SK-N-SH (cell line): ENCODE measurements around the gene PLAU. TPM values are rescaled to one million over a fixed set of nuclear protein-coding genes. Genes with fewer than 3 reads are reported as not detected.

Source experiments
- CTCF ChIA-PET: fragments of 300-600, 350-600 bp; formaldehyde crosslinking; extraction: SDS; loops from one replicate; lab custom pipeline; 2021; lab: Yijun Ruan, JAX
- POLR2A ChIA-PET: fragments of 350-600 bp; sonication (Branson Sonifier 250); formaldehyde crosslinking; extraction: SDS; loops from one replicate; lab custom pipeline; 2020; ENCODE audit warnings: antibody characterized with exemption, inconsistent platforms; lab: Yijun Ruan, JAX
- DNase-seq: peaks from one replicate; pipeline ENCODE4 v3.0.0; 2012
- H2AFZ ChIP-seq: fragments of 200-600 bp; sonication (generic); 2 replicates; pipeline ENCODE4 v1.8.1; 2016; ENCODE audit warnings: antibody characterized with exemption, mild to moderate bottlenecking, low read depth
- H3F3A ChIP-seq: fragments of 200-600 bp; sonication (generic); replicated peaks from 2 replicates; pipeline ENCODE3; 2016; ENCODE audit warnings: antibody characterized with exemption, mild to moderate bottlenecking; ENCODE audit not compliant: insufficient read depth
- H3K27ac ChIP-seq, 2 experiments: fragments of 200-500 bp in 1 of 2; fragments of 200-600 bp in 1 of 2; sonication (Bioruptor generic) in 1 of 2; sonication (generic), shearing (Covaris generic) in 1 of 2; 2 replicates each; pipeline versions ENCODE4 v1.5.1 to v1.6.1; 2014 to 2016; ENCODE audit warnings: low read depth in 2 of 2, inconsistent platforms in 1 of 2, low read length in 1 of 2, mild to moderate bottlenecking in 1 of 2, mixed read lengths in 1 of 2
- H3K27me3 ChIP-seq: fragments of 200-600 bp; sonication (generic), shearing (Covaris generic); 2 replicates; pipeline ENCODE4 v1.6.1; 2016; ENCODE audit warnings: mixed run types; ENCODE audit not compliant: insufficient read depth
- H3K36me3 ChIP-seq, 2 experiments: fragments of 200-500 bp in 1 of 2; fragments of 200-600 bp in 1 of 2; sonication (Bioruptor generic) in 1 of 2; sonication (generic) in 1 of 2; replicated peaks in 1 of 2; 2 replicates each; pipeline versions ENCODE3 to v1.5.1; 2014 to 2016; ENCODE audit warnings: low read length in 1 of 2, mild to moderate bottlenecking in 1 of 2; ENCODE audit not compliant: insufficient read depth in 2 of 2, control insufficient read depth in 1 of 2
- H3K4me1 ChIP-seq, 2 experiments: fragments of 200-500 bp in 1 of 2; fragments of 200-600 bp in 1 of 2; sonication (Bioruptor generic) in 1 of 2; sonication (generic), shearing (Covaris generic) in 1 of 2; 2 replicates each; pipeline versions ENCODE4 v1.5.1 to v1.6.1; 2014 to 2016; ENCODE audit warnings: low read depth in 1 of 2, low read length in 1 of 2, mixed run types in 1 of 2; ENCODE audit not compliant: insufficient read depth in 2 of 2, control insufficient read depth in 1 of 2
- H3K4me2 ChIP-seq: fragments of 200-600 bp; sonication (generic), shearing (Covaris generic); 2 replicates; pipeline ENCODE4 v1.6.1; 2017; ENCODE audit warnings: mixed run types
- H3K4me3 ChIP-seq, 2 experiments: fragments of 200-500 bp in 1 of 2; fragments of 200-600 bp in 1 of 2; sonication (Bioruptor generic) in 1 of 2; sonication (generic), shearing (Covaris generic) in 1 of 2; 2 replicates each; pipeline versions ENCODE4 v1.5.1 to v1.8.1; 2014 to 2016; ENCODE audit warnings: low read depth in 2 of 2, inconsistent platforms in 1 of 2, low read length in 1 of 2, mild to moderate bottlenecking in 1 of 2, mixed read lengths in 1 of 2, moderate library complexity in 1 of 2
- H3K79me2 ChIP-seq: fragments of 200-600 bp; sonication (generic); 2 replicates; pipeline ENCODE4 v1.8.1; 2017; ENCODE audit warnings: mild to moderate bottlenecking; ENCODE audit not compliant: insufficient read depth
- H3K9ac ChIP-seq: fragments of 200-600 bp; sonication (generic); 2 replicates; pipeline ENCODE4 v1.6.1; 2017; ENCODE audit warnings: mixed run types
- H3K9me2 ChIP-seq: fragments of 200-600 bp; sonication (generic); 2 replicates; pipeline ENCODE4 v1.6.1; 2017; ENCODE audit warnings: mixed run types
- H3K9me3 ChIP-seq: fragments of 200-600 bp; sonication (generic); 2 replicates; pipeline ENCODE4 v1.6.1; 2017; ENCODE audit warnings: mixed run types, mild to moderate bottlenecking, moderate library complexity
- H4K20me1 ChIP-seq: fragments of 200-600 bp; sonication (generic); 2 replicates; pipeline ENCODE4 v1.6.1; 2017; ENCODE audit warnings: mild to moderate bottlenecking, mixed run types; ENCODE audit not compliant: insufficient read depth
- CHD2 ChIP-seq: fragments of 150-350 bp; IDR thresholded peaks from 2 replicates; pipeline ENCODE4 v1.6.1; 2018; ENCODE audit warnings: low read length; ENCODE audit not compliant: partially characterized antibody
- ELF1 ChIP-seq: IDR thresholded peaks from 2 replicates; pipeline ENCODE4 v1.4.0; 2012
- FOXM1 ChIP-seq: IDR thresholded peaks from 2 replicates; pipeline ENCODE4 v1.4.0; 2012; ENCODE audit warnings: low read depth, mild to moderate bottlenecking
- GABPA ChIP-seq: IDR thresholded peaks from 2 replicates; pipeline ENCODE4 v1.4.0; 2012; ENCODE audit warnings: low read depth, mild to moderate bottlenecking
- JUND ChIP-seq: IDR thresholded peaks from 2 replicates; pipeline ENCODE4 v1.4.0; 2012
- MXI1 ChIP-seq: IDR thresholded peaks from 2 replicates; pipeline ENCODE4 v1.6.1; 2012; ENCODE audit warnings: mild to moderate bottlenecking, low read depth, low read length, improper control_type of control experiment
- NFIC ChIP-seq: IDR thresholded peaks from 2 replicates; pipeline ENCODE4 v1.4.0; 2012; ENCODE audit warnings: borderline replicate concordance
- NRF1 ChIP-seq: IDR thresholded peaks from 2 replicates; pipeline ENCODE4 v1.6.1; 2012; ENCODE audit warnings: low read depth, mild to moderate bottlenecking, low read length
- POLR2AphosphoS5 ChIP-seq: IDR thresholded peaks from 2 replicates; pipeline ENCODE4 v1.6.1; 2012; ENCODE audit warnings: low read depth, low read length
- RAD21 ChIP-seq: IDR thresholded peaks from 2 replicates; pipeline ENCODE4 v1.6.1; 2012; ENCODE audit warnings: mild to moderate bottlenecking, low read length
- RFX5 ChIP-seq: IDR thresholded peaks from 2 replicates; pipeline ENCODE4 v1.6.1; 2012; ENCODE audit warnings: mild to moderate bottlenecking, improper control_type of control experiment, low read length
- RXRA ChIP-seq: IDR thresholded peaks from 2 replicates; pipeline ENCODE4 v1.4.0; 2012; ENCODE audit warnings: low read depth, mild to moderate bottlenecking, borderline replicate concordance
- SMC3 ChIP-seq: IDR thresholded peaks from 2 replicates; pipeline ENCODE4 v1.6.1; 2012; ENCODE audit warnings: low read depth, low read length, improper control_type of control experiment
- TAF1 ChIP-seq: IDR thresholded peaks from 2 replicates; pipeline ENCODE4 v1.6.1; 2012; ENCODE audit warnings: low read depth, mild to moderate bottlenecking, low read length, moderate library complexity, borderline replicate concordance
- YY1 ChIP-seq: IDR thresholded peaks from 2 replicates; pipeline ENCODE4 v1.4.0; 2012; ENCODE audit warnings: low read depth, mild to moderate bottlenecking
- WGBS: methylation state at CpG from one replicate; pipeline ENCODE4 v1.1.6; 2017; ENCODE audit warnings: low lambda C conversion rate; 5-methylcytosine and 5-hydroxymethylcytosine counted together
- polyA plus RNA-seq, 3 experiments: library from polyadenylated mRNA; depleted of rRNA; stranded (reverse); fragments of >200 nt; gene quantifications; 2 replicates each; pipeline ENCODE4 v1.2.3, GENCODE V29; 2012
- TF ChIP-seq, protein P1 (sequence below): IDR thresholded peaks from 2 replicates; pipeline ENCODE4; 2012
- TF ChIP-seq, protein P2 (sequence below): IDR thresholded peaks from 2 replicates; pipeline ENCODE4 v1.4.0; 2012; ENCODE audit warnings: low read depth
- TF ChIP-seq, protein P3 (sequence below): fragments of 150-350 bp; IDR thresholded peaks from 2 replicates; pipeline ENCODE4 v1.6.1; 2016; ENCODE audit warnings: mild to moderate bottlenecking, low read depth, low read length
- TF ChIP-seq, protein P4 (sequence below): IDR thresholded peaks from 2 replicates; pipeline ENCODE4 v1.4.0; 2012; ENCODE audit warnings: low read depth, borderline replicate concordance

The PLAU gene
- polyA plus RNA-seq, 1 of the 3 experiments (the other 2 are of a cell fraction): 200 TPM

DNA sequence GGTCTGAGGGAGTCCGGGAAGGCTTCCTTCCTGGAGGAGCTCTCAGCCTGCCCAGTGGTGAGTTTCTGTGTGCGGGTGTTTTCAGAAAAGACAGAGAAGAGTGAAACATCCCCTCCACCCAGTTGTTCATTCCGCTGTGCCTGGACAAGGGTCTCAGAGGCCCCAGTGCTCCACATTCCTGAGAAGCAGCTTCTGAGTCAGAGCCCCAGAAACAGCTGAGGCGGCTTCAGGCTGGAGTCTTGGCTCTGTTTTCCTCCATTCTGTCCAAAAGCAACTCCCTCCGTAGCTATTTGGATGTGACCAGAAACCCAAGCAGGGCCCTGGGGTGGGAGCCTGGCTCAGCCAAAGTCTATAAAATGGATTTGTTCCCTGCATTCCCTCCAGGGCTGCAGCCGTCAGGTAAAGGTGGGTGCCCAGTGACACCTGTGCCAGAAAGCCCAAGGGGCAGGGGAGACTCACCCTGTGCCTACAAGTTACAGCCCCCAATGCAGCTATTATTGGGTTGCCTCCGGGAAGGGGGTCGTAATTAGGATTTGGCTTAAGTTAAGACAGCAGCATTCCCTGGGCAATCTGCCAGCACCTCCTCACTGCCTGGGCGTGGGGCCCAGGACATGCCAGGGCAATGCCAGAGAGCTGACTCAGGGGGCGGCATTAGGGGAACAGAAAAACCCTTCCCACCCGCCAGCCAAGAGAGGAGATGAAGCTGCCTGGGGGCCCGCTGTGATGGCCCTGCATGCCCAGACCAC, 23.5 kb upstream of the PLAU start (continued):
- TF ChIP-seq TAF1: no peak
- no peak for TF ChIP-seq ELF1
- TF ChIP-seq MXI1: no peak
- TF ChIP-seq CHD2: no peak
- TF ChIP-seq, protein P1, sequence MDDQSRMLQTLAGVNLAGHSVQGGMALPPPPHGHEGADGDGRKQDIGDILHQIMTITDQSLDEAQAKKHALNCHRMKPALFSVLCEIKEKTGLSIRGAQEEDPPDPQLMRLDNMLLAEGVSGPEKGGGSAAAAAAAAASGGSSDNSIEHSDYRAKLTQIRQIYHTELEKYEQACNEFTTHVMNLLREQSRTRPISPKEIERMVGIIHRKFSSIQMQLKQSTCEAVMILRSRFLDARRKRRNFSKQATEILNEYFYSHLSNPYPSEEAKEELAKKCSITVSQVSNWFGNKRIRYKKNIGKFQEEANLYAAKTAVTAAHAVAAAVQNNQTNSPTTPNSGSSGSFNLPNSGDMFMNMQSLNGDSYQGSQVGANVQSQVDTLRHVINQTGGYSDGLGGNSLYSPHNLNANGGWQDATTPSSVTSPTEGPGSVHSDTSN: peak; percentile 74
- TF ChIP-seq JUND: peak; percentile 90
- no peak for TF ChIP-seq GABPA
- TF ChIP-seq RAD21: peak; percentile 1; the same call in 1 of the 2 replicates
- TF ChIP-seq, protein P2, sequence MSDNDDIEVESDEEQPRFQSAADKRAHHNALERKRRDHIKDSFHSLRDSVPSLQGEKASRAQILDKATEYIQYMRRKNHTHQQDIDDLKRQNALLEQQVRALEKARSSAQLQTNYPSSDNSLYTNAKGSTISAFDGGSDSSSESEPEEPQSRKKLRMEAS: peak; percentile 78
- TF ChIP-seq SMC3: peak; percentile 6; the same call in 1 of the 2 replicates
- peak; percentile 99 for TF ChIP-seq NFIC
- no peak for TF ChIP-seq RFX5
- TF ChIP-seq FOXM1: peak; percentile 74
- TF ChIP-seq YY1: peak; percentile 8; the same call in 1 of the 2 replicates

DNA sequence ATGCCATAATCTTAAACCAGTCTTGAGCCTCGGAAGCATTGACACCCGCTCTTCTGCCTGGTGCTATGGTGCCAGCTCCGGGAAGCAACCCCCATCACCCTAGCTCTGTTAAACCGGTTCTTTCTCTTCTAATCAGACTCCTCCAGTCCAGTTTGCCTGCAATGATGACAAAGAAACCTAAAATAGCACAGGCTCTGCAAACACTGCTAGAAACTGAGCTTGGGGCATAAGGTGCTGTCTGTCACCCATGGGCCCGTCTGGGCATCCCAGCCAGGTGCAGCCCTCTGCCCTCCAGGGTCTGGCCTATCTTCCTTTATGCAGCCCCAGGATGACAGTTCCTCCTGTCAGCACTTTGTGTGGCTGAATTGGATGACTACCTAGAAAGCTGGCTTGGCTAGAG, 22.4 kb upstream of the PLAU start:
- Histone ChIP-seq H3K9ac (peak overlapping the region; percentile 71; the same call in 1 of the 2 replicates), H3F3A (peaks cover 27% of the 10 kb centered on the region), H4K20me1 (no peaks in the 10 kb centered on the region), H2AFZ (peak overlapping the region; percentile 37; the same call in 1 of the 2 replicates), H3K9me3 (no peaks in the 10 kb centered on the region), H3K4me2 (peak overlapping the region; percentile 89; the same call in 1 of the 2 replicates), H3K27me3 (no peaks in the 10 kb centered on the region), H3K27ac (peak overlapping the region; percentile 84 to 98), H3K9me2 (no peaks in the 10 kb centered on the region), H3K36me3 (no peaks in the 10 kb centered on the region), H3K4me1 (peaks cover 22 to 31% of the 10 kb centered on the region in 2 experiments; a peak in 3 of 4 replicates), H3K79me2 (no peaks in the 10 kb centered on the region), H3K4me3 (no peak overlapping the region)
- CTCF ChIA-PET: interaction anchor here (1.5 to 37.3 kb wide), 9 partner anchors 9 to 355 kb away, joined by 3 to 753 read pairs (median 26); no protein-coding TSS in a partner anchor
- POLR2A ChIA-PET: interaction anchor here (0.6 kb wide), 1 partner anchor 51 kb away, joined by 4 read pairs; no protein-coding TSS in a partner anchor
- DNase-seq: no peak
- WGBS: 68% methylated on average over 5 of the region's 5 CpGs
- TF ChIP-seq POLR2AphosphoS5: no peak
- no peak for TF ChIP-seq YY1
- no peak for TF ChIP-seq RXRA
- TF ChIP-seq, protein P2: no peak
- no peak for TF ChIP-seq JUND
- TF ChIP-seq, protein P3, sequence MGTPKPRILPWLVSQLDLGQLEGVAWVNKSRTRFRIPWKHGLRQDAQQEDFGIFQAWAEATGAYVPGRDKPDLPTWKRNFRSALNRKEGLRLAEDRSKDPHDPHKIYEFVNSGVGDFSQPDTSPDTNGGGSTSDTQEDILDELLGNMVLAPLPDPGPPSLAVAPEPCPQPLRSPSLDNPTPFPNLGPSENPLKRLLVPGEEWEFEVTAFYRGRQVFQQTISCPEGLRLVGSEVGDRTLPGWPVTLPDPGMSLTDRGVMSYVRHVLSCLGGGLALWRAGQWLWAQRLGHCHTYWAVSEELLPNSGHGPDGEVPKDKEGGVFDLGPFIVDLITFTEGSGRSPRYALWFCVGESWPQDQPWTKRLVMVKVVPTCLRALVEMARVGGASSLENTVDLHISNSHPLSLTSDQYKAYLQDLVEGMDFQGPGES: no peak
- no peak for TF ChIP-seq RFX5
- TF ChIP-seq ELF1: no peak
- TF ChIP-seq NRF1: no peak
- TF ChIP-seq, protein P1: no peak
- TF ChIP-seq, protein P4, sequence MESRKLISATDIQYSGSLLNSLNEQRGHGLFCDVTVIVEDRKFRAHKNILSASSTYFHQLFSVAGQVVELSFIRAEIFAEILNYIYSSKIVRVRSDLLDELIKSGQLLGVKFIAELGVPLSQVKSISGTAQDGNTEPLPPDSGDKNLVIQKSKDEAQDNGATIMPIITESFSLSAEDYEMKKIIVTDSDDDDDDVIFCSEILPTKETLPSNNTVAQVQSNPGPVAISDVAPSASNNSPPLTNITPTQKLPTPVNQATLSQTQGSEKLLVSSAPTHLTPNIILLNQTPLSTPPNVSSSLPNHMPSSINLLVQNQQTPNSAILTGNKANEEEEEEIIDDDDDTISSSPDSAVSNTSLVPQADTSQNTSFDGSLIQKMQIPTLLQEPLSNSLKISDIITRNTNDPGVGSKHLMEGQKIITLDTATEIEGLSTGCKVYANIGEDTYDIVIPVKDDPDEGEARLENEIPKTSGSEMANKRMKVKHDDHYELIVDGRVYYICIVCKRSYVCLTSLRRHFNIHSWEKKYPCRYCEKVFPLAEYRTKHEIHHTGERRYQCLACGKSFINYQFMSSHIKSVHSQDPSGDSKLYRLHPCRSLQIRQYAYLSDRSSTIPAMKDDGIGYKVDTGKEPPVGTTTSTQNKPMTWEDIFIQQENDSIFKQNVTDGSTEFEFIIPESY: no peak
- no peak for TF ChIP-seq MXI1
